GM12878 (cell line): ENCODE data around the gene MAMLD1.

Source experiments
- NFXL1 ChIP-seq: fragments of 450-650 bp; IDR thresholded peaks from 2 replicates; pipeline ENCODE4 v1.6.1; 2017; ENCODE audit warnings: antibody characterized with exemption, mild to moderate bottlenecking, borderline replicate concordance
- SREBF2 ChIP-seq: IDR thresholded peaks from 2 replicates; pipeline ENCODE4 v1.6.1; 2012; ENCODE audit warnings: mild to moderate bottlenecking, low read length
- ZZZ3 ChIP-seq: IDR thresholded peaks from 2 replicates; pipeline ENCODE4 v1.6.1; 2011; ENCODE audit warnings: low read depth; ENCODE audit not compliant: control insufficient read depth, insufficient read length
- TF ChIP-seq, protein P1 (sequence below), 3 experiments: IDR thresholded peaks in 2 of 3; conservative IDR thresholded peaks in 1 of 3; 2 replicates each; pipeline ENCODE4 v1.5.1; 2011; ENCODE audit warnings: low read depth in 3 of 3, low read length in 3 of 3, mild to moderate bottlenecking in 3 of 3, control low read depth in 2 of 3, moderate library complexity in 2 of 3, inconsistent platforms in 1 of 3, mixed read lengths in 1 of 3; ENCODE audit not compliant: control insufficient read depth in 2 of 3, insufficient read depth in 1 of 3; ENCODE audit errors: extremely low read depth in 1 of 3
- TF ChIP-seq, protein P2 (sequence below): fragments of 450-650 bp; IDR thresholded peaks from 2 replicates; pipeline ENCODE4 v1.6.1; 2017; ENCODE audit warnings: mild to moderate bottlenecking, low read depth, inconsistent platforms; ENCODE audit not compliant: poor library complexity, severe bottlenecking
- TF ChIP-seq, protein P3 (sequence below): IDR thresholded peaks from 2 replicates; pipeline ENCODE4 v1.6.1; 2011; ENCODE audit warnings: mild to moderate bottlenecking, low read depth, low read length, moderate library complexity; ENCODE audit not compliant: insufficient replicate concordance
- TF ChIP-seq, protein P4 (sequence below): fragments of 450-650 bp; IDR thresholded peaks from 2 replicates; pipeline ENCODE4 v1.6.1; 2017; ENCODE audit warnings: mild to moderate bottlenecking, moderate library complexity

DNA sequence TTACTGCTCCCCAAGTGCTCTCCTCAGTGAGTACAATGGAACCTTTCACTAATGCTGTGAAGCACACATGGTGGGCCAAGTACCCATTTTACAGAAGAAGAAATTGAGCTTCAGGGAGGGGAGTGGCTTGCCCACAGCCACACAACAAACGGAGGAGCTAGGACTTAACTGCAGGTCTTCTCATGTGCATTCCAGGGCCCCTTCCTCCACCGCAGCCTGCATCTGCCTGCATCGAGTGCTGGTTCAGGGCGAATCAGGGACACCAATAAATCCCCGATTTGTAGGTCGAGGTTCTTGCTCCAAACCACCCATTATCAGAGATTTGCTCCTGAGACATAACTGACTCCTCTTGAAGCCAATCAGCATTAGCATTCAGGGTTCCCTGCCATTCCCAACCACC lies 100.9 kb downstream of the MAMLD1 start:
- TF ChIP-seq, protein P1, sequence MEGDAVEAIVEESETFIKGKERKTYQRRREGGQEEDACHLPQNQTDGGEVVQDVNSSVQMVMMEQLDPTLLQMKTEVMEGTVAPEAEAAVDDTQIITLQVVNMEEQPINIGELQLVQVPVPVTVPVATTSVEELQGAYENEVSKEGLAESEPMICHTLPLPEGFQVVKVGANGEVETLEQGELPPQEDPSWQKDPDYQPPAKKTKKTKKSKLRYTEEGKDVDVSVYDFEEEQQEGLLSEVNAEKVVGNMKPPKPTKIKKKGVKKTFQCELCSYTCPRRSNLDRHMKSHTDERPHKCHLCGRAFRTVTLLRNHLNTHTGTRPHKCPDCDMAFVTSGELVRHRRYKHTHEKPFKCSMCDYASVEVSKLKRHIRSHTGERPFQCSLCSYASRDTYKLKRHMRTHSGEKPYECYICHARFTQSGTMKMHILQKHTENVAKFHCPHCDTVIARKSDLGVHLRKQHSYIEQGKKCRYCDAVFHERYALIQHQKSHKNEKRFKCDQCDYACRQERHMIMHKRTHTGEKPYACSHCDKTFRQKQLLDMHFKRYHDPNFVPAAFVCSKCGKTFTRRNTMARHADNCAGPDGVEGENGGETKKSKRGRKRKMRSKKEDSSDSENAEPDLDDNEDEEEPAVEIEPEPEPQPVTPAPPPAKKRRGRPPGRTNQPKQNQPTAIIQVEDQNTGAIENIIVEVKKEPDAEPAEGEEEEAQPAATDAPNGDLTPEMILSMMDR (IDR thresholded peaks at IDR 0.05 in 2 of 3, conservative IDR thresholded peaks at IDR 0.05 in 1 of 3; ENCODE audit: control insufficient read depth in 2 of 3, extremely low read depth in 1 of 3, insufficient read depth in 1 of 3, low read depth in 3 of 3, low read length in 3 of 3), result no peak
- TF ChIP-seq, protein P2, sequence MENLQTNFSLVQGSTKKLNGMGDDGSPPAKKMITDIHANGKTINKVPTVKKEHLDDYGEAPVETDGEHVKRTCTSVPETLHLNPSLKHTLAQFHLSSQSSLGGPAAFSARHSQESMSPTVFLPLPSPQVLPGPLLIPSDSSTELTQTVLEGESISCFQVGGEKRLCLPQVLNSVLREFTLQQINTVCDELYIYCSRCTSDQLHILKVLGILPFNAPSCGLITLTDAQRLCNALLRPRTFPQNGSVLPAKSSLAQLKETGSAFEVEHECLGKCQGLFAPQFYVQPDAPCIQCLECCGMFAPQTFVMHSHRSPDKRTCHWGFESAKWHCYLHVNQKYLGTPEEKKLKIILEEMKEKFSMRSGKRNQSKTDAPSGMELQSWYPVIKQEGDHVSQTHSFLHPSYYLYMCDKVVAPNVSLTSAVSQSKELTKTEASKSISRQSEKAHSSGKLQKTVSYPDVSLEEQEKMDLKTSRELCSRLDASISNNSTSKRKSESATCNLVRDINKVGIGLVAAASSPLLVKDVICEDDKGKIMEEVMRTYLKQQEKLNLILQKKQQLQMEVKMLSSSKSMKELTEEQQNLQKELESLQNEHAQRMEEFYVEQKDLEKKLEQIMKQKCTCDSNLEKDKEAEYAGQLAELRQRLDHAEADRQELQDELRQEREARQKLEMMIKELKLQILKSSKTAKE, result no peak
- TF ChIP-seq, protein P3, sequence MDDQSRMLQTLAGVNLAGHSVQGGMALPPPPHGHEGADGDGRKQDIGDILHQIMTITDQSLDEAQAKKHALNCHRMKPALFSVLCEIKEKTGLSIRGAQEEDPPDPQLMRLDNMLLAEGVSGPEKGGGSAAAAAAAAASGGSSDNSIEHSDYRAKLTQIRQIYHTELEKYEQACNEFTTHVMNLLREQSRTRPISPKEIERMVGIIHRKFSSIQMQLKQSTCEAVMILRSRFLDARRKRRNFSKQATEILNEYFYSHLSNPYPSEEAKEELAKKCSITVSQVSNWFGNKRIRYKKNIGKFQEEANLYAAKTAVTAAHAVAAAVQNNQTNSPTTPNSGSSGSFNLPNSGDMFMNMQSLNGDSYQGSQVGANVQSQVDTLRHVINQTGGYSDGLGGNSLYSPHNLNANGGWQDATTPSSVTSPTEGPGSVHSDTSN, result no peak
- no peak for TF ChIP-seq ZZZ3
- TF ChIP-seq, protein P4, sequence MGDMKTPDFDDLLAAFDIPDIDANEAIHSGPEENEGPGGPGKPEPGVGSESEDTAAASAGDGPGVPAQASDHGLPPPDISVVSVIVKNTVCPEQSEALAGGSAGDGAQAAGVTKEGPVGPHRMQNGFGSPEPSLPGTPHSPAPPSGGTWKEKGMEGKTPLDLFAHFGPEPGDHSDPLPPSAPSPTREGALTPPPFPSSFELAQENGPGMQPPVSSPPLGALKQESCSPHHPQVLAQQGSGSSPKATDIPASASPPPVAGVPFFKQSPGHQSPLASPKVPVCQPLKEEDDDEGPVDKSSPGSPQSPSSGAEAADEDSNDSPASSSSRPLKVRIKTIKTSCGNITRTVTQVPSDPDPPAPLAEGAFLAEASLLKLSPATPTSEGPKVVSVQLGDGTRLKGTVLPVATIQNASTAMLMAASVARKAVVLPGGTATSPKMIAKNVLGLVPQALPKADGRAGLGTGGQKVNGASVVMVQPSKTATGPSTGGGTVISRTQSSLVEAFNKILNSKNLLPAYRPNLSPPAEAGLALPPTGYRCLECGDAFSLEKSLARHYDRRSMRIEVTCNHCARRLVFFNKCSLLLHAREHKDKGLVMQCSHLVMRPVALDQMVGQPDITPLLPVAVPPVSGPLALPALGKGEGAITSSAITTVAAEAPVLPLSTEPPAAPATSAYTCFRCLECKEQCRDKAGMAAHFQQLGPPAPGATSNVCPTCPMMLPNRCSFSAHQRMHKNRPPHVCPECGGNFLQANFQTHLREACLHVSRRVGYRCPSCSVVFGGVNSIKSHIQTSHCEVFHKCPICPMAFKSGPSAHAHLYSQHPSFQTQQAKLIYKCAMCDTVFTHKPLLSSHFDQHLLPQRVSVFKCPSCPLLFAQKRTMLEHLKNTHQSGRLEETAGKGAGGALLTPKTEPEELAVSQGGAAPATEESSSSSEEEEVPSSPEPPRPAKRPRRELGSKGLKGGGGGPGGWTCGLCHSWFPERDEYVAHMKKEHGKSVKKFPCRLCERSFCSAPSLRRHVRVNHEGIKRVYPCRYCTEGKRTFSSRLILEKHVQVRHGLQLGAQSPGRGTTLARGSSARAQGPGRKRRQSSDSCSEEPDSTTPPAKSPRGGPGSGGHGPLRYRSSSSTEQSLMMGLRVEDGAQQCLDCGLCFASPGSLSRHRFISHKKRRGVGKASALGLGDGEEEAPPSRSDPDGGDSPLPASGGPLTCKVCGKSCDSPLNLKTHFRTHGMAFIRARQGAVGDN, result no peak
- TF ChIP-seq SREBF2, result no peak
- TF ChIP-seq NFXL1, result no peak
